Activated naive CD8-positive, alpha-beta T cell treated with anti-CD3 and anti-CD28 coated beads, Interleukin-2, amount 50 U/mL, for 24 hours (primary cell): Measurements from ENCODE around the gene PADI2.

ENCODE experiments used
- ATAC-seq: fragments of 150-1000 bp; cut with Tn5 transposase; one replicate; pipeline ENCODE4 v1.10.0; 2021
- DNase-seq: peaks from one replicate; pipeline ENCODE4 v3.0.0; 2021
- H3K27ac Mint-ChIP-seq: one replicate; pipeline ENCODE4 v1.8.0; 2021; ENCODE audit warnings: mild to moderate bottlenecking, mixed read lengths
- H3K27me3 Mint-ChIP-seq: one replicate; pipeline ENCODE4 v1.8.0; 2021; ENCODE audit warnings: mixed read lengths
- H3K36me3 Mint-ChIP-seq: one replicate; pipeline ENCODE4 v1.8.0; 2021; ENCODE audit warnings: low read depth, mixed read lengths
- H3K4me1 Mint-ChIP-seq: one replicate; pipeline ENCODE4 v1.8.0; 2021; ENCODE audit warnings: mixed read lengths
- H3K4me3 Mint-ChIP-seq: one replicate; pipeline ENCODE4 v1.8.0; 2021; ENCODE audit warnings: mild to moderate bottlenecking, moderate library complexity, mixed read lengths
- H3K9me3 Mint-ChIP-seq: one replicate; pipeline ENCODE4 v1.8.0; 2021; ENCODE audit warnings: mixed read lengths

PADI2 gene

GRCh38 chr1:17119076-17119772 is at the start of gene PADI2:
Gene PADI2, minus strand, starts transcription at chr1:17119451. Its CDS starts 80 bp downstream, at chr1:17119371.
- Mint-ChIP-seq H3K9me3 (no peaks in the 10 kb centered on the region), H3K4me1 (peaks cover 9% of the 10 kb centered on the region), H3K27ac (no peak within 1 kb of the TSS), H3K27me3 (peaks cover 37% of the 10 kb centered on the region), H3K4me3 (peak within 1 kb of the TSS; percentile 6), H3K36me3 (no peaks in the 10 kb centered on the region)
- ATAC-seq (peak; percentile 82), DNase-seq (peak; percentile 70)

DNA sequence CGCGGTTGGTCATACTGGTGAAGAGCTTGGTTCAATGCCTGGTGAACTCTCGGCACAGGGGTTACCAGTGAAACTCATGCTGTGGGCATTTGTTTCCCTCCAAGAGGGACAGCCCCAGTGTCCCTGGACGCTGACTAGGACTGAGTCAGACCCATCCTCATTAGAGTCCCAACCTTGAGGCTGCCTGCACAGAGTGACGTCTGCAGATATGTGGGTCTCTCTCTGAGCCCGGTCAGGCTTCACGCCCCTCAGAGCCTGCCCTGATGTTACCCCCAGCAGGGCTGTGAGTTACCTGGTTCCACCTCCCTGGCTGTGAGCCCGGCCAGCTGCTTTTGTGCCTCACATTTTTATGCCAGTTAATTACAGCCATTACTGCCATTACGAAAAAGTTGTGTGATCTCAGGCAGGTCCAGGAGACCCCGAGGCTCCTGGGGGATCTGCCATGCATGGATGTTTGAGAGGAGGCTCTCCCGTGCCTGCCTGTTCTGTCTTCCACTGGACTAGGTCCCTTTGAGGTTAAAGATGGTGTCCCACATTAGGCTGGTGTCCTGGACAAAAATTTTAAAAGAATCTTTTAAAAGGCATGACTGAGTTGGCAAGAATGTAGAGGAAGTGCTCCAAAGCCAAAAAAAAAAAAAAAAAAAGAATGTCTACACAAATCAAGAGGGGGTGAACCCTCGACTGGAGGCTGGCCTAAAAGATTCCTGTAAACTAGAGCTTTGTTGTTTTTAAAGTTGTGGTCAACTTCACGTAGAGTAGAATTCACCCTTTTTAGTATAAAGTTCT is 49.0 kb upstream of the PADI2 start:
- ATAC-seq, result no peak
- Mint-ChIP-seq H3K27me3 (peaks cover 10% of the 10 kb centered on the region), H3K27ac (no peak overlapping the region), H3K9me3 (no peaks in the 10 kb centered on the region), H3K4me1 (no peaks in the 10 kb centered on the region), H3K36me3 (no peaks in the 10 kb centered on the region), H3K4me3 (no peak overlapping the region)
- no peak for DNase-seq

DNA sequence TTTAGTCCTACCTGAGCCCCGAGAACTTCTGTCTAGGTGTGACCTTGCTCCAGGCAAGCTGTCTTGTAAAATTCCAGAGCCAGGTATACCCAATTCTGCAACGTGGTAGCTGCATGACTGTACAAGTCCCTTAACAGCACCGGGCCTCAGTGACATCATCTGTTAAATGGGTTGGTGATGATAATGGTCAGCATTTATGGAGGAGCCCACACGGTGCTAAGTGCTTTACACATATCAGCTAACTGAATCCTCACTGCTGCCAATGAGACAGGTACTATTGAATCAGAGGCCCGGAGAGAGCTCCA is 48.5 kb upstream of the PADI2 start:
- Mint-ChIP-seq H3K4me3 (no peak overlapping the region), H3K27ac (no peak overlapping the region), H3K27me3 (peaks cover 6% of the 10 kb centered on the region), H3K9me3 (no peaks in the 10 kb centered on the region), H3K36me3 (no peaks in the 10 kb centered on the region), H3K4me1 (no peaks in the 10 kb centered on the region)
- DNase-seq (no peak), ATAC-seq (no peak)

DNA sequence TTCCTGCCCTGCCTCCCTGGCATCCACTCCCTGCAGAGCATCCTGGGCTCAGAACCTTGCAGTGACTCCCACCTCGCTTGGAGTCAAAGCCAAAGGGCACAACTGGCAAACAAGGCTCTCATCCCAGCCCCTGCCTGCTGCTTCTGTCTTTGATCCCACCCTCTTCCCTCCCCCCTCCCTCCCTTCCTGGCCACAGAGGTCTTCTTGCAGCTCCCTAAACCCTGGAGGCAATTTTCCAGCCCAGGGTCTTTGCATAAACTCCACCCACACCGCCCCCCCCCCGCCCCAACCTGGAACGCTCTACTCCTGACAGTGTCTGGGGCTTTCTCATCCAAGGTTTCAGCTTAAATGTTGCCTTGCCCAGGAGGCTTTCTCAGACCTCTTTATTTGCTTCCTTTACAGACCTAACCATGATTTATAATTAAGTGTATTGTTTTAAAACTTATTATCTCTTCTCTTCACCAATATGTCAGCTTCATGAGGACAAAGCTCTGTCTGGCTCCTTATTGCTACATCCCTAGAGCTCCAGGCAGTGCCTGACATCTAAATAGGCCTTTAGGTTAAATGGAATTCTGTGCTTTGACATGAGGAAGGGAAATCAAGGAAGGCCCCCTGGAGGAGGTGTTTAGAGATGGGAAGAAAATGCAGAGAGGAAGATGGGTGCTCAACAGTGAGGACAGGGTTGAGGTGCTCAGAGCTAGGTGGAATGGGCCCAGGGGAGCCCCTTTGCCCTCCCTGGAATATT is 48.0 kb upstream of the PADI2 start:
- no peak overlapping the region for H3K27ac Mint-ChIP-seq
- no peak overlapping the region for H3K4me3 Mint-ChIP-seq
- H3K27me3 Mint-ChIP-seq, result peaks cover 6% of the 10 kb centered on the region
- no peaks in the 10 kb centered on the region for H3K4me1 Mint-ChIP-seq
- H3K9me3 Mint-ChIP-seq, result no peaks in the 10 kb centered on the region
- no peak for DNase-seq
- no peaks in the 10 kb centered on the region for H3K36me3 Mint-ChIP-seq
- ATAC-seq, result no peak

GRCh38 chr1:17165823-17166222 is 46.6 kb upstream of the PADI2 start:
- no peak overlapping the region for H3K4me3 Mint-ChIP-seq
- no peak for DNase-seq

GRCh38 chr1:17163789-17164666 is 44.8 kb upstream of the PADI2 start:
- no peak overlapping the region for H3K27ac Mint-ChIP-seq
- no peak for ATAC-seq
- no peak for DNase-seq
- peaks cover 2% of the 10 kb centered on the region for H3K27me3 Mint-ChIP-seq
- H3K36me3 Mint-ChIP-seq, result no peaks in the 10 kb centered on the region
- H3K4me3 Mint-ChIP-seq, result no peak overlapping the region
- H3K4me1 Mint-ChIP-seq, result no peaks in the 10 kb centered on the region
- no peaks in the 10 kb centered on the region for H3K9me3 Mint-ChIP-seq

More at GRCh38 chr1:17165823-17166222, 46.6 kb upstream of the PADI2 start:
- H3K27me3 Mint-ChIP-seq, result peaks cover 2% of the 10 kb centered on the region
- ATAC-seq, result no peak
- H3K36me3 Mint-ChIP-seq, result no peaks in the 10 kb centered on the region
- no peaks in the 10 kb centered on the region for H3K4me1 Mint-ChIP-seq
- no peak overlapping the region for H3K27ac Mint-ChIP-seq
- H3K9me3 Mint-ChIP-seq, result no peaks in the 10 kb centered on the region

DNA sequence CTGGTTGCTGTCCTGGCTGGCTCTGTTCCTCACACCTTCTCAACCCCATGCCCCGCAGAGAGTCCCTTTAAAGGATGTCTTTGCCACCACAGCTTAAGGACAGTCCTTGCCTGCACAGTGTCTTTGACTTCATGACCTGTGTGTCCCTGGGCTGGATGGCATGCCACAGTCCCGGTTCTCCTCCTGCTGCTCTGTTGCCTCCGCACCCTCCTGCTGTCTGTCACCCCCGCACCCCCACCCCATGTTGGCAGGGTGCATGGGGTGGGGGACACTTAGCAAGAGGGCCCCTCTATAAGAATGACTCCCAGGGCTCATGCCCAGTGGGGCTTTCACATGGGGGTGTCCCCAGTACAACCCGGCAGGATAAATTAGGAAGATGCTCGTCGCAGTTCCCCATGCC is 44.1 kb upstream of the PADI2 start:
- no peaks in the 10 kb centered on the region for H3K4me1 Mint-ChIP-seq
- H3K27me3 Mint-ChIP-seq, result peaks cover 2% of the 10 kb centered on the region
- DNase-seq, result no peak
- no peak overlapping the region for H3K4me3 Mint-ChIP-seq
- no peak for ATAC-seq
- no peaks in the 10 kb centered on the region for H3K36me3 Mint-ChIP-seq
- no peaks in the 10 kb centered on the region for H3K9me3 Mint-ChIP-seq
- H3K27ac Mint-ChIP-seq, result no peak overlapping the region

- DNase-seq, result no peak
- Mint-ChIP-seq H3K4me1 (no peaks in the 10 kb centered on the region), H3K4me3 (no peak overlapping the region), H3K27me3 (peaks cover 2% of the 10 kb centered on the region), H3K36me3 (no peaks in the 10 kb centered on the region), H3K9me3 (no peaks in the 10 kb centered on the region), H3K27ac (no peak overlapping the region)
- no peak for ATAC-seq
These were observed 43.7 kb upstream of the PADI2 start for GRCh38 chr1:17162941-17163340.

GRCh38 chr1:17161926-17162800 is 42.9 kb upstream of the PADI2 start:
- H3K4me3 Mint-ChIP-seq, result no peak overlapping the region
- H3K9me3 Mint-ChIP-seq, result no peaks in the 10 kb centered on the region
- no peaks in the 10 kb centered on the region for H3K36me3 Mint-ChIP-seq
- DNase-seq, result no peak
- no peaks in the 10 kb centered on the region for H3K4me1 Mint-ChIP-seq
- ATAC-seq, result no peak
- H3K27ac Mint-ChIP-seq, result no peak overlapping the region
- peaks cover 2% of the 10 kb centered on the region for H3K27me3 Mint-ChIP-seq

DNA sequence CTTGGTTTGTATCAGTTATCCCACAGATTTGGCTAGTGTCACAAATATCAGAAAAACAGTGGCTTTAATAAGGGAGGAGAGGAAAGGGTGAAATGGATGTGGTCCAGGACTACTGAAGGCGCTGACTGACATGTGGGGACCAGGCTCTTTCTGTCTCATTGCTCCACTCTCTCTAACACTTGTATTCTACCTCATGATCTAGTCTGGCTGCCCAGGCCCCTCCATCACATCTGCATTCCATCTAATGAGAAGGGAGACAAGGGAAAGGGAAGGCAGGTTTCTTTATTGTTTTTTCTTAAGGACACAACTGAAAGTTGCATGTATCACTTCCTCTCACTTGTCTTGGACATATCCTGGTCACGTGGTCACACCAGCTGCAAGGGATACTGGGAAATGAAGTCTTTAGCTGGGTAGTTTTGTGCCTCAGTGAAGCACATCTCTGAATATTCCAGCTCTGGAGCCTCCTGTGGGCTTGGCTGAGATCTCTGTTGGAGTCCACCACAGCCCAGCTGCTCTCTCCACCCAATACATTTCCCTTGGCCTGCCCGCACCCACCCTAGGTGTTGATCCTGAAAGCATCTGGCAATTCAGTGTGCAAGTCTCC is 42.0 kb upstream of the PADI2 start:
- no peak for DNase-seq
- H3K4me1 Mint-ChIP-seq, result no peaks in the 10 kb centered on the region
- no peak overlapping the region for H3K4me3 Mint-ChIP-seq
- H3K27me3 Mint-ChIP-seq, result peaks cover 2% of the 10 kb centered on the region
- no peak for ATAC-seq
- H3K27ac Mint-ChIP-seq, result no peak overlapping the region
- H3K9me3 Mint-ChIP-seq, result peaks cover 5% of the 10 kb centered on the region
- peaks cover 2% of the 10 kb centered on the region for H3K36me3 Mint-ChIP-seq

DNA sequence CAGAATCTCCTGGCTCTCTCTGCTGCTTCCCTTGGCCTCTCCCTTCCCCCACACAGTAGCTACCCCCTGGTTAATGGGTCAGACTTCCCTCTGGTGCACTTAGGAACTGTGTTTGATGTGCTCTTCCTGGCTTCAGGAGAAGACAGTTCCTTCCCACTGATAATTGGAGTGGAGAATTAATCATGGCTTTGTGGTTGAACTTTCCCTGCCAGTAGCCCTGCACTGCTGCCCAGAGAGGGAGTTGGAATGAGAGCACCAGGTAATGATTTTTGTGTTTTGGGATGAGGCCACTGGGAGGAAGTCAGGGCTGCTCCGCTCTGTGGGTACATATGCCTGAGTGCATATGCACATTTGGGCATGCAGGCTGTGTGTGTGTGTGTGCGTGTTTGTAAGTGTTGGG is 39.7 kb upstream of the PADI2 start:
- Mint-ChIP-seq H3K4me3 (no peak overlapping the region), H3K9me3 (peaks cover 26% of the 10 kb centered on the region), H3K27me3 (no peaks in the 10 kb centered on the region), H3K36me3 (peaks cover 8% of the 10 kb centered on the region), H3K27ac (no peak overlapping the region), H3K4me1 (no peaks in the 10 kb centered on the region)
- ATAC-seq (no peak), DNase-seq (no peak)

DNA sequence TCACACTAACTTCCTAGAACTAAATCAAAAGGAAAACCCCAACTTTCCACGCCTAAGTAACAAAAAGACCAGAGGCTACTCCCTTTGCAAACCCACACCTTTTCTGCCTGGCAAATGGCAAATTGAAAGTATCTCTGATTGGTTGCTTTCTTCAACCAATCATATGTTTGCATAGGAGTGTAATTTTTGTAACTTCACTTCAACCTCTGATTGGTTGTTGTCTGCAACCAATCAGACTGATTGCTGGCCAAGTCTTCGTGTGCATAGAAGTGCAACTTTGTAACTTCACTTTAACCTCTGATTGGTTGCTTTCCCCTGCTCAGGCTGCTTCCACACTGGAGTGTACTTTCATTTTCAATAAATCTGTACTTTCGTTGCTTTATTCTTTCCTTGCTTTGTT is 36.9 kb upstream of the PADI2 start:
- Mint-ChIP-seq H3K4me1 (no peaks in the 10 kb centered on the region), H3K27me3 (peaks cover 8% of the 10 kb centered on the region), H3K27ac (no peak overlapping the region), H3K4me3 (no peak overlapping the region), H3K9me3 (peaks cover 35% of the 10 kb centered on the region), H3K36me3 (peaks cover 15% of the 10 kb centered on the region)
- DNase-seq (no peak), ATAC-seq (no peak)

DNA sequence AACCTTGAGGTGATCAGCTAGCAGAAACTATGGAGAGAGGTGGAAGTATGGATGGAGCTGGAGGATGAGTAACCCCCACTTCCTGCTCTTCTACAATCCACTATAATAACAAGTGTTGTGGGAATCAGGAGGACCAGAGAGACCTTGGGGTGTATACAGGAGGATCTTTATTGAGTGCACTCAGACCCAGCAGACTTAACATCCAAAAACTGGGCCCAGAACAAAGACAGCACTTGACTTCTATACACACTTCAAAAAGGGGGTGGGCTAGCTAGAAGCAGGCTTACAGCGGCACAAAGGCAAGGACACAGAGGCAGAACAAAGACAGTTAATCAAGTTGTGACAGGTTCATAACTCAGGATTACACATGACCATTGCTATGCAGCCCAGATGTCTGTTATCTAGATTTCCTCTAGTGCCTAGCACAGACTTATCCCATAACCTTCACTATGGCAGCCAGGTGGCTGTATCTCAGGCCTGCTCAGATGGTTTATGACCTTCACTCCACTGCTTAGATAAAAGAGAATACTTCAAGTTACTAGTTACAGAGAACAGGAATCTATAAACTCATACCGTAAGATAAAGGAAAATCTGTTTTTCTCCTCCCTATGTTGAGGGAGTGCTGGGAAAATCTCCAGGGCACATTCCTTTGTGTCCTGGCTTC is 36.1 kb upstream of the PADI2 start:
- ATAC-seq, result no peak
- H3K9me3 Mint-ChIP-seq, result peaks cover 35% of the 10 kb centered on the region
- no peaks in the 10 kb centered on the region for H3K4me1 Mint-ChIP-seq
- H3K27me3 Mint-ChIP-seq, result peaks cover 12% of the 10 kb centered on the region
- no peak for DNase-seq
- peaks cover 15% of the 10 kb centered on the region for H3K36me3 Mint-ChIP-seq
- H3K27ac Mint-ChIP-seq, result no peak overlapping the region
- no peak overlapping the region for H3K4me3 Mint-ChIP-seq
